H1 (cell line): ENCODE results near the gene JUN. TPM values are rescaled to one million over a fixed set of nuclear protein-coding genes. Genes with fewer than 3 reads are reported as not detected.

Experiments used
- CTCF ChIA-PET: fragments of 300-600 bp; sonication (Branson Sonifier 250); formaldehyde crosslinking; loops from one replicate; lab custom pipeline; 2021; ENCODE audit not compliant: partially characterized antibody; lab: Charles Lee
- POLR2A ChIA-PET: fragments of 300-600 bp; sonication (Branson Sonifier 250); formaldehyde crosslinking; loops from one replicate; lab custom pipeline; 2021; ENCODE audit warnings: inconsistent platforms; ENCODE audit not compliant: partially characterized antibody; lab: Charles Lee
- DNase-seq, 2 experiments: peaks; one replicate each; pipeline versions ENCODE4 v3.0.0 to v3.0.0-alpha.2; 2010 to 2022; ENCODE audit warnings: low spot score in 2 of 2, low read depth in 1 of 2, mixed read lengths in 1 of 2
- FAIRE-seq: peaks from 2 replicates; lab custom pipeline; 2011; peaks lifted over from hg19 to GRCh38; lab: Jason Lieb, UNC
- H2AFZ ChIP-seq: 2 replicates; pipeline ENCODE4 v1.8.1; 2012; ENCODE audit warnings: low read length, inconsistent platforms
- H2AK5ac ChIP-seq: 2 replicates; pipeline ENCODE4 v1.6.1; 2013; ENCODE audit warnings: low read depth, low read length
- H2BK120ac ChIP-seq: replicated peaks from 2 replicates; pipeline ENCODE3; 2013; ENCODE audit warnings: low read depth, low read length, inconsistent platforms
- H2BK12ac ChIP-seq: 2 replicates; pipeline ENCODE4 v1.6.1; 2013; ENCODE audit warnings: low read depth, low read length
- H2BK15ac ChIP-seq: 2 replicates; pipeline ENCODE4 v1.6.1; 2013; ENCODE audit warnings: low read length
- H2BK20ac ChIP-seq: 2 replicates; pipeline ENCODE4 v1.6.1; 2013; ENCODE audit warnings: low read length
- H2BK5ac ChIP-seq: 2 replicates; pipeline ENCODE4 v1.6.1; 2013; ENCODE audit warnings: low read depth, low read length
- H3K14ac ChIP-seq: 2 replicates; pipeline ENCODE4 v1.6.1; 2013; ENCODE audit warnings: inconsistent platforms; ENCODE audit not compliant: insufficient read length
- H3K18ac ChIP-seq: 2 replicates; pipeline ENCODE4 v1.6.1; 2013; ENCODE audit warnings: low read length; ENCODE audit errors: extremely low read depth
- H3K23ac ChIP-seq: 2 replicates; pipeline ENCODE4 v1.6.1; 2013; ENCODE audit warnings: inconsistent platforms; ENCODE audit not compliant: insufficient read length
- H3K23me2 ChIP-seq: 2 replicates; pipeline ENCODE4 v1.6.1; 2013; ENCODE audit warnings: low read depth, low read length
- H3K27ac ChIP-seq: 2 replicates; pipeline ENCODE4 v1.6.1; 2011; ENCODE audit warnings: low read depth, low read length, inconsistent platforms
- H3K27me3 ChIP-seq, 4 experiments: replicated peaks in 1 of 4; 1 replicate in 1 of 4; 2 replicates in 3 of 4; pipeline versions ENCODE4 v1.6.1 to v1.8.1; 2011 to 2013; ENCODE audit warnings: low read length in 3 of 4, mild to moderate bottlenecking in 3 of 4, inconsistent platforms in 2 of 4, mixed read lengths in 2 of 4, moderate library complexity in 1 of 4; ENCODE audit not compliant: control insufficient read depth in 3 of 4, insufficient read depth in 3 of 4; ENCODE audit errors: extremely low read depth in 1 of 4
- H3K36me3 ChIP-seq, 4 experiments: 2 replicates each; pipeline versions ENCODE4 v1.6.1 to v1.8.1; 2011 to 2013; ENCODE audit warnings: mild to moderate bottlenecking in 4 of 4, low read length in 3 of 4, moderate library complexity in 2 of 4, control low read depth in 1 of 4, inconsistent platforms in 1 of 4; ENCODE audit not compliant: insufficient read depth in 4 of 4, control insufficient read depth in 2 of 4
- H3K4ac ChIP-seq: replicated peaks from 2 replicates; pipeline ENCODE3; 2013; ENCODE audit warnings: low read length, low read depth, mixed read lengths, inconsistent platforms; ENCODE audit not compliant: insufficient read length
- H3K4me1 ChIP-seq, 4 experiments: replicated peaks in 1 of 4; 1 replicate in 1 of 4; 2 replicates in 3 of 4; pipeline versions ENCODE4 v1.6.1 to v1.8.1; 2011 to 2013; ENCODE audit warnings: low read length in 3 of 4, inconsistent platforms in 2 of 4, mixed read lengths in 1 of 4; ENCODE audit not compliant: insufficient read depth in 4 of 4, control insufficient read depth in 3 of 4
- H3K4me2 ChIP-seq, 2 experiments: 2 replicates each; pipeline versions ENCODE4 v1.6.1 to v1.8.1; 2011 to 2013; ENCODE audit warnings: low read depth in 2 of 2, low read length in 2 of 2, control low read depth in 1 of 2, inconsistent platforms in 1 of 2, mild to moderate bottlenecking in 1 of 2; ENCODE audit not compliant: insufficient read depth in 1 of 2
- H3K4me3 ChIP-seq, 4 experiments: fragments of 200-600, 300-600 bp in 1 of 4; sonication (generic), shearing (Covaris generic), sonication (Bioruptor Twin) in 1 of 4; 2 replicates each; pipeline versions ENCODE4 v1.5.1 to v1.8.1; 2011 to 2016; ENCODE audit warnings: low read length in 4 of 4, low read depth in 3 of 4, control low read depth in 2 of 4, inconsistent platforms in 2 of 4, mild to moderate bottlenecking in 2 of 4, mixed read lengths in 1 of 4, moderate library complexity in 1 of 4; ENCODE audit not compliant: insufficient read depth in 2 of 4; ENCODE audit errors: extremely low read depth in 1 of 4
- H3K56ac ChIP-seq: replicated peaks from 2 replicates; pipeline ENCODE3; 2013; ENCODE audit warnings: low read depth, mild to moderate bottlenecking, mixed read lengths, low read length, inconsistent platforms; ENCODE audit not compliant: insufficient read length
- H3K79me1 ChIP-seq: 2 replicates; pipeline ENCODE4 v1.6.1; 2013; ENCODE audit warnings: low read depth, low read length, control low read depth
- H3K79me2 ChIP-seq, 2 experiments: 2 replicates each; pipeline versions ENCODE4 v1.6.1 to v1.8.1; 2012 to 2013; ENCODE audit warnings: low read length in 2 of 2, mild to moderate bottlenecking in 2 of 2, inconsistent platforms in 1 of 2; ENCODE audit not compliant: insufficient read depth in 2 of 2, control insufficient read depth in 1 of 2
- H3K9ac ChIP-seq, 4 experiments: replicated peaks in 1 of 4; 1 replicate in 1 of 4; 2 replicates in 3 of 4; pipeline versions ENCODE4 v1.6.1 to v1.8.1; 2011 to 2013; ENCODE audit warnings: low read depth in 3 of 4, low read length in 3 of 4, control low read depth in 2 of 4, mild to moderate bottlenecking in 2 of 4, moderate library complexity in 2 of 4, inconsistent platforms in 1 of 4; ENCODE audit errors: extremely low read depth in 1 of 4
- H3K9me3 ChIP-seq, 2 experiments: 2 replicates each; pipeline versions ENCODE4 v1.6.1 to v1.8.1; 2012 to 2013; ENCODE audit warnings: mild to moderate bottlenecking in 2 of 2, moderate library complexity in 2 of 2, control low read depth in 1 of 2, inconsistent platforms in 1 of 2, low read depth in 1 of 2, low read length in 1 of 2, mixed read lengths in 1 of 2; ENCODE audit not compliant: insufficient read depth in 2 of 2
- H4K20me1 ChIP-seq, 2 experiments: replicated peaks in 1 of 2; 2 replicates each; pipeline versions ENCODE3 to v1.8.1; 2011 to 2013; ENCODE audit warnings: inconsistent platforms in 2 of 2, low read length in 2 of 2, mild to moderate bottlenecking in 1 of 2; ENCODE audit not compliant: insufficient read depth in 2 of 2, control insufficient read depth in 1 of 2
- H4K5ac ChIP-seq: 2 replicates; pipeline ENCODE4 v1.6.1; 2013; ENCODE audit warnings: low read length, low read depth, mixed read lengths, inconsistent platforms; ENCODE audit not compliant: insufficient read length
- H4K8ac ChIP-seq: 2 replicates; pipeline ENCODE4 v1.8.0; 2013; ENCODE audit warnings: mild to moderate bottlenecking, moderate library complexity, low read length, inconsistent platforms; ENCODE audit not compliant: insufficient read depth; ENCODE audit errors: extremely low read depth
- H4K91ac ChIP-seq: replicated peaks from 2 replicates; pipeline ENCODE3; 2013; ENCODE audit warnings: low read length, mixed read lengths, inconsistent platforms; ENCODE audit not compliant: insufficient read length
- BCL11A ChIP-seq, 2 experiments: IDR thresholded peaks; one replicate each; pipeline ENCODE4 v1.6.1; 2011; ENCODE audit warnings: low read depth in 2 of 2, low read length in 2 of 2, mild to moderate bottlenecking in 2 of 2
- CBX8 ChIP-seq: fragments of 300-800, 300-1000 bp; sonication (generic); IDR thresholded peaks from 2 replicates; pipeline ENCODE4 v1.7.1; 2016; ENCODE audit warnings: low read depth, low read length, borderline replicate concordance
- CHD2 ChIP-seq: IDR thresholded peaks from 2 replicates; pipeline ENCODE4 v1.6.1; 2012; ENCODE audit warnings: low read length, improper control_type of control experiment
- MAFK ChIP-seq: IDR thresholded peaks from 2 replicates; pipeline ENCODE4 v1.6.1; 2012; ENCODE audit warnings: low read depth, mild to moderate bottlenecking, improper control_type of control experiment, low read length
- POLR2A ChIP-seq, 2 experiments: IDR thresholded peaks; 1 replicate in 1 of 2; 2 replicates in 1 of 2; pipeline ENCODE4 v1.6.1; 2011; ENCODE audit warnings: low read depth in 2 of 2, low read length in 2 of 2, mild to moderate bottlenecking in 2 of 2; ENCODE audit errors: control extremely low read depth in 1 of 2
- POLR2AphosphoS5 ChIP-seq: IDR thresholded peaks from 2 replicates; pipeline ENCODE4 v1.6.1; 2011; ENCODE audit warnings: low read depth, low read length
- RAD21 ChIP-seq, 2 experiments: IDR thresholded peaks in 1 of 2; conservative IDR thresholded peaks in 1 of 2; 2 replicates each; pipeline ENCODE4 v1.6.1; 2011; ENCODE audit warnings: low read depth in 2 of 2, low read length in 2 of 2, improper control_type of control experiment in 1 of 2, inconsistent platforms in 1 of 2, mild to moderate bottlenecking in 1 of 2, moderate library complexity in 1 of 2
- TCF12 ChIP-seq: IDR thresholded peaks from 2 replicates; pipeline ENCODE4 v1.6.1; 2011; ENCODE audit warnings: low read depth, mild to moderate bottlenecking, low read length
- TEAD4 ChIP-seq: IDR thresholded peaks from 2 replicates; pipeline ENCODE4 v1.6.1; 2012; ENCODE audit warnings: low read depth, low read length, inconsistent platforms, mixed read lengths
- YY1 ChIP-seq: IDR thresholded peaks from 2 replicates; pipeline ENCODE4 v1.6.1; 2011; ENCODE audit warnings: low read depth, mild to moderate bottlenecking, low read length
- WGBS, 2 experiments: shearing (Covaris generic) in 1 of 2; methylation state at CpG; one replicate each; pipeline versions ENCODE4 v1.1.6 to v1.1.7; 2013 to 2015; ENCODE audit warnings: low lambda C conversion rate in 2 of 2, mixed read lengths in 2 of 2, inconsistent platforms in 1 of 2, low coverage in 1 of 2, missing lambda C conversion rate in 1 of 2; ENCODE audit not compliant: insufficient replicate concordance in 2 of 2, insufficient coverage in 1 of 2, insufficient read length in 1 of 2; ENCODE audit errors: extremely low coverage in 1 of 2, missing lambda C conversion rate in 1 of 2; 5-methylcytosine and 5-hydroxymethylcytosine counted together
- polyA plus RNA-seq, 7 experiments: library from polyadenylated mRNA; depleted of rRNA in 3 of 7; stranded (reverse) in 5 of 7; unstranded in 2 of 7; fragments of >200 nt in 5 of 7; fragments of 200-250 nt in 2 of 7; gene quantifications; 1 replicate in 5 of 7; 2 replicates in 1 of 7; 4 replicates in 1 of 7; pipeline versions ENCODE4 v1.2.1 to v1.2.3, GENCODE V29; 2011 to 2013; ENCODE audit warnings: missing spikeins in 2 of 7, mixed read lengths in 2 of 7
- total RNA-seq: library from RNA; stranded (reverse); fragmentation: NEBNext Ultra II Directional; extraction: Animal tissue kit (Norgen Biotek cat#: 25700); gene quantifications from 2 replicates; pipeline ENCODE4 v1.2.1, GENCODE V29; 2021
- TF ChIP-seq, protein P1 (sequence below), 3 experiments: IDR thresholded peaks; 1 replicate in 2 of 3; 2 replicates in 1 of 3; pipeline versions ENCODE4 v1.5.1 to v1.6.1; 2011; ENCODE audit warnings: low read length in 3 of 3, mild to moderate bottlenecking in 3 of 3, inconsistent platforms in 2 of 3, low read depth in 1 of 3, moderate library complexity in 1 of 3; ENCODE audit not compliant: insufficient read depth in 1 of 3; ENCODE audit errors: control extremely low read depth in 1 of 3

The JUN gene
- total and polyA plus RNA-seq, 2 of the 8 experiments (the other 6 are each of a cell fraction or from before 2014, with no cell fraction given): 4.4 to 10.9 TPM

DNA sequence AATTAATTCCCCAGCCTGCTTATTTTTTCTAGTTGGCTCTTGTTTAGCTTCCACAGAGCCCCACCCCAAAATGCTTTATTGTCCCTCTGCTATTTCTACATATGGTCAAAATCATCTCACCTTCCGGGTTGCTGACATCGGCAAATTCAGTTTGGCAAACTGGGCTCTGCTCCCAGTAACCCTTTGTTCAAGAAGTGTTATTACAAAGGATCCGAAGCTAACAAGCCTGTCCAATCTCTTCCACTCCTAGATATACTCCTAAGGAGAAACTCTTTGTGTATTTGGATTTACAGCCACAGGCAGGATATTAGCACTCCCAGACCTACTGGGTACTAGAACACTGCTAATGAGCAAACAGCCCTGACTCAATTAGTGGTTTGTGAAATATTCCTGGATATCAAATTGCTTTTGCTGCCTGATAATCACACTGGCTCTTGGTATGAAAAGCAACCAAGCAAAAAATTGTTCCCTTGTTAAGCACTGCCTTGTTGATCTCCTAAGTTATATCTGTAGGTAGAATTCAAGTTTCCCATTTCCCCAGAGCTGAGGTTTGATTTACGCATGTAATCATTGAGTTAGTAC is 4.0 kb downstream of the JUN start:
- Histone ChIP-seq H3K23ac (no peak overlapping the region), H2BK12ac (no peak overlapping the region), H4K91ac (no peak overlapping the region), H3K4me1 (peaks cover 0 to 9% (median under 1%) of the 10 kb centered on the region in 4 experiments; a peak in 5 of 7 replicates), H2BK120ac (no peak overlapping the region), H4K8ac (no peak overlapping the region), H2BK5ac (no peak overlapping the region), H3K79me2 (peaks cover 0 to 8% of the 10 kb centered on the region in 2 experiments; a peak in 1 of 4 replicates), H3K79me1 (no peaks in the 10 kb centered on the region; the same call in 1 of the 2 replicates), H2AFZ (no peak overlapping the region), H3K27me3 (peaks cover 8 to 31% (median 22%) of the 10 kb centered on the region in 4 experiments; a peak in 6 of 7 replicates), H2BK20ac (no peak overlapping the region), H2BK15ac (no peak overlapping the region), H3K4me2 (no peak overlapping the region), H3K4me3 (no peak overlapping the region), H3K56ac (no peak overlapping the region), H3K27ac (no peak overlapping the region), H3K14ac (no peak overlapping the region), H3K23me2 (peaks cover 27% of the 10 kb centered on the region), H3K36me3 (no peaks in the 10 kb centered on the region), H4K20me1 (peaks cover 0 to 12% of the 10 kb centered on the region in 2 experiments), H3K4ac (no peak overlapping the region), H3K18ac (no peak overlapping the region), H3K9me3 (no peaks in the 10 kb centered on the region), H2AK5ac (no peak overlapping the region), H3K9ac (no peak overlapping the region), H4K5ac (no peak overlapping the region)
- ChIA-PET CTCF (interaction anchor here (0.6 to 3.0 kb wide), 4 partner anchors 10 to 919 kb away, joined by 3 to 12 read pairs (median 6); no protein-coding TSS in a partner anchor), POLR2A (no interaction called here)
- WGBS, 2 experiments: 92% methylated on average over 4 of the region's 4 CpGs; no CpG with 5 or more reads in 1 of the 2 experiments
- FAIRE-seq (no peak), DNase-seq (no peak)
- no peak for TF ChIP-seq TCF12
- TF ChIP-seq, protein P1, sequence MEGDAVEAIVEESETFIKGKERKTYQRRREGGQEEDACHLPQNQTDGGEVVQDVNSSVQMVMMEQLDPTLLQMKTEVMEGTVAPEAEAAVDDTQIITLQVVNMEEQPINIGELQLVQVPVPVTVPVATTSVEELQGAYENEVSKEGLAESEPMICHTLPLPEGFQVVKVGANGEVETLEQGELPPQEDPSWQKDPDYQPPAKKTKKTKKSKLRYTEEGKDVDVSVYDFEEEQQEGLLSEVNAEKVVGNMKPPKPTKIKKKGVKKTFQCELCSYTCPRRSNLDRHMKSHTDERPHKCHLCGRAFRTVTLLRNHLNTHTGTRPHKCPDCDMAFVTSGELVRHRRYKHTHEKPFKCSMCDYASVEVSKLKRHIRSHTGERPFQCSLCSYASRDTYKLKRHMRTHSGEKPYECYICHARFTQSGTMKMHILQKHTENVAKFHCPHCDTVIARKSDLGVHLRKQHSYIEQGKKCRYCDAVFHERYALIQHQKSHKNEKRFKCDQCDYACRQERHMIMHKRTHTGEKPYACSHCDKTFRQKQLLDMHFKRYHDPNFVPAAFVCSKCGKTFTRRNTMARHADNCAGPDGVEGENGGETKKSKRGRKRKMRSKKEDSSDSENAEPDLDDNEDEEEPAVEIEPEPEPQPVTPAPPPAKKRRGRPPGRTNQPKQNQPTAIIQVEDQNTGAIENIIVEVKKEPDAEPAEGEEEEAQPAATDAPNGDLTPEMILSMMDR (IDR thresholded peaks at IDR 0.05; ENCODE audit: control extremely low read depth in 1 of 3, insufficient read depth in 1 of 3, low read depth in 1 of 3, low read length in 3 of 3): no peak
- no peak for TF ChIP-seq BCL11A (IDR thresholded peaks at IDR 0.05; ENCODE audit: low read depth in 2 of 2, low read length in 2 of 2)
- peak; percentile 81 for TF ChIP-seq MAFK
- TF ChIP-seq YY1: no peak
- no peak for TF ChIP-seq CBX8
- TF ChIP-seq POLR2A (IDR thresholded peaks at IDR 0.05; ENCODE audit: control extremely low read depth in 1 of 2, low read depth in 2 of 2, low read length in 2 of 2): peak in 1 of 2 experiments; percentile 40; a peak in 1 of 3 replicates
- no peak for TF ChIP-seq RAD21 (IDR thresholded peaks at IDR 0.05 in 1 of 2, conservative IDR thresholded peaks at IDR 0.05 in 1 of 2; ENCODE audit: low read depth in 2 of 2, low read length in 2 of 2)
- peak; percentile 56; the same call in 1 of the 2 replicates for TF ChIP-seq CHD2
- peak; percentile 59; the same call in 1 of the 2 replicates for TF ChIP-seq POLR2AphosphoS5
- TF ChIP-seq TEAD4: no peak
